ENCODE data around the gene WDR38. TPM values are rescaled to one million over a fixed set of nuclear protein-coding genes. Genes with fewer than 3 reads are reported as not detected.

WDR38 gene
- total and polyA plus RNA-seq, 9 of the 15 experiments (the other 6 are each of a cell fraction or from before 2014, with no cell fraction given), result not detected

GRCh38 chr9:124868511-124869465 lies 15.5 kb downstream of the WDR38 start (continued):
- TF ChIP-seq KDM4B (IDR thresholded peaks at IDR 0.05; ENCODE audit: borderline replicate concordance in 2 of 2, low read depth in 1 of 2) (peak in 1 of 2 experiments; percentile 67; a peak in 1 of 4 replicates), TFAP4 (CRISPR knock-in tag; IDR thresholded peaks at IDR 0.05; ENCODE audit: borderline replicate concordance) (no peak; the same call in 1 of the 2 replicates), PML (IDR thresholded peaks at IDR 0.05; ENCODE audit: low read length) (peak; percentile 78), IFI16 (CRISPR knock-in tag; IDR thresholded peaks at IDR 0.05) (no peak), PTRF (tag; IDR thresholded peaks at IDR 0.05) (no peak), ESRRB (CRISPR knock-in tag; IDR thresholded peaks at IDR 0.05; ENCODE audit: borderline replicate concordance) (no peak), MYC (IDR thresholded peaks at IDR 0.05; ENCODE audit: low read depth, low read length) (peak; percentile 93), MYC (CRISPR knock-in tag; IDR thresholded peaks at IDR 0.05; ENCODE audit: borderline replicate concordance, low read depth) (peak; percentile 93), HINFP (tag; conservative IDR thresholded peaks at IDR 0.05; ENCODE audit: low read depth) (no peak), MEF2D (tag; conservative IDR thresholded peaks at IDR 0.05; ENCODE audit: low read depth) (no peak), ZNF347 (CRISPR knock-in tag; IDR thresholded peaks at IDR 0.05; ENCODE audit: low read depth) (no peak), HDAC1 (IDR thresholded peaks at IDR 0.05) (peak; percentile 74 to 78; a peak in 3 of 4 replicates), ZNF165 (CRISPR knock-in tag; IDR thresholded peaks at IDR 0.05; ENCODE audit: borderline replicate concordance) (no peak), ZFP91 (CRISPR knock-in tag; IDR thresholded peaks at IDR 0.05) (peak; percentile 84), MAFF (IDR thresholded peaks at IDR 0.05; ENCODE audit: low read length) (no peak), NR2C2 (CRISPR knock-in tag; IDR thresholded peaks at IDR 0.05) (no peak), NR2C2 (tag; IDR thresholded peaks at IDR 0.05) (peak; percentile 44; the same call in 1 of the 2 replicates), RNF2 (IDR thresholded peaks at IDR 0.05) (no peak; the same call in 1 of the 2 replicates), GABPB2 (CRISPR knock-in tag; conservative IDR thresholded peaks at IDR 0.05) (no peak), ARID2 (IDR thresholded peaks at IDR 0.05) (no peak), ETS2 (tag; IDR thresholded peaks at IDR 0.05; ENCODE audit: borderline replicate concordance, poor library complexity, severe bottlenecking) (no peak), NCOA4 (IDR thresholded peaks at IDR 0.05; ENCODE audit: partially characterized antibody) (no peak), RAD51 (IDR thresholded peaks at IDR 0.05; ENCODE audit: borderline replicate concordance, low read depth) (peak; percentile 39; the same call in 1 of the 2 replicates), STAT5A (IDR thresholded peaks at IDR 0.05; ENCODE audit: borderline replicate concordance, low read length) (no peak)

Measured in K562 (cell line).